ENCODE measurements around the gene LRP6.

DNA sequence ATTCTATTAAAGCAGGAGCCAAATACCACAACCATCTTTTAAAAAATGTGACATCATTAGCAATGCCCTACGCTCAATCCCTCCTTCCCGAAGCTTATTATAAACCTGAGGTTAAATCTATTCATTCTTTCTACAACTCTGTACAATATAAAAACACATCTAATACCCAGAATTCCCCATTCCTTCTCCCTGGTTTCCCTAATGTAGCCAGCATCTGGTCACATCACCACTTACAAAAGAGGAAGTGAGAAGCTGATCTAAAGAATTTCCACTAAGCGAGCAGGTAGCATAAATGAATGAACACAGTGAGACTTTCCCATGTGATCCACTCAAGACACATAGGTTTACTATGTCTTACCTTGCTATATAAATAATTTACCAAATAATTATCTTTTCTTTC lies 90.4 kb downstream of the LRP6 start:
- TF ChIP-seq GATA2 (IDR thresholded peaks at IDR 0.05; ENCODE audit: low read depth, low read length), result no peak
- no peak for TF ChIP-seq GATA3 (IDR thresholded peaks at IDR 0.05; ENCODE audit: low read depth, low read length)

Data from SH-SY5Y (cell line).